Trophoblast cell (in vitro differentiated cells and primary cell): ENCODE results near the gene SCN7A.
A peak's percentile ranks its signal among the peaks of the same experiment; 100 is the strongest.

Source experiments
- DNase-seq, 2 donors: peaks; one replicate each; pipeline ENCODE4 v3.0.0-alpha.2; 2016
- H2AFZ ChIP-seq: 2 replicates; pipeline ENCODE4 v1.6.1; 2013; ENCODE audit warnings: low read length, moderate library complexity, mild to moderate bottlenecking; ENCODE audit not compliant: insufficient read depth, poor library complexity
- H2AK5ac ChIP-seq: 2 replicates; pipeline ENCODE4 v1.6.1; 2013; ENCODE audit warnings: mild to moderate bottlenecking, low read length
- H2BK120ac ChIP-seq: 2 replicates; pipeline ENCODE4 v1.6.1; 2013; ENCODE audit warnings: low read length, mild to moderate bottlenecking, moderate library complexity; ENCODE audit not compliant: insufficient read depth, poor library complexity
- H2BK12ac ChIP-seq: 2 replicates; pipeline ENCODE4 v1.6.1; 2013; ENCODE audit warnings: mild to moderate bottlenecking, low read length, moderate library complexity
- H2BK5ac ChIP-seq: 2 replicates; pipeline ENCODE4 v1.6.1; 2013; ENCODE audit warnings: low read length, low read depth, moderate library complexity, mild to moderate bottlenecking; ENCODE audit not compliant: poor library complexity
- H3K14ac ChIP-seq: 2 replicates; pipeline ENCODE4 v1.6.1; 2013; ENCODE audit warnings: mild to moderate bottlenecking, low read length
- H3K18ac ChIP-seq: 2 replicates; pipeline ENCODE4 v1.6.1; 2013; ENCODE audit warnings: mild to moderate bottlenecking, low read length
- H3K23ac ChIP-seq: 2 replicates; pipeline ENCODE4 v1.6.1; 2013; ENCODE audit warnings: low read length
- H3K27ac ChIP-seq: 2 replicates; pipeline ENCODE4 v1.5.1; 2013; ENCODE audit warnings: low read depth, mild to moderate bottlenecking, inconsistent platforms, low read length, moderate library complexity
- H3K27me3 ChIP-seq: 2 replicates; pipeline ENCODE4 v1.6.1; 2013; ENCODE audit warnings: inconsistent platforms, mild to moderate bottlenecking, low read length, moderate library complexity; ENCODE audit not compliant: insufficient read depth
- H3K36me3 ChIP-seq, 2 experiments: 1 replicate in 1 of 2; 2 replicates in 1 of 2; pipeline ENCODE4 v1.6.1; 2013; ENCODE audit warnings: low read length in 2 of 2, mild to moderate bottlenecking in 2 of 2, moderate library complexity in 1 of 2; ENCODE audit not compliant: insufficient read depth in 2 of 2, control insufficient read depth in 1 of 2
- H3K4ac ChIP-seq: 2 replicates; pipeline ENCODE4 v1.6.1; 2013; ENCODE audit warnings: low read depth, mild to moderate bottlenecking, low read length, moderate library complexity
- H3K4me1 ChIP-seq, 2 experiments: 1 replicate in 1 of 2; 2 replicates in 1 of 2; pipeline ENCODE4 v1.6.1; 2013; ENCODE audit warnings: low read length in 2 of 2, mild to moderate bottlenecking in 2 of 2, moderate library complexity in 1 of 2; ENCODE audit not compliant: insufficient read depth in 2 of 2, control insufficient read depth in 1 of 2
- H3K4me2 ChIP-seq: 2 replicates; pipeline ENCODE4 v1.6.1; 2013; ENCODE audit warnings: inconsistent platforms, mild to moderate bottlenecking, low read length, moderate library complexity
- H3K4me3 ChIP-seq: 2 replicates; pipeline ENCODE4 v1.5.1; 2013; ENCODE audit warnings: mild to moderate bottlenecking, low read depth, low read length, inconsistent platforms
- H3K79me1 ChIP-seq: one replicate; pipeline ENCODE4 v1.6.1; 2013; ENCODE audit warnings: low read length
- H3K79me2 ChIP-seq: 2 replicates; pipeline ENCODE4 v1.6.1; 2013; ENCODE audit warnings: low read length, mild to moderate bottlenecking; ENCODE audit not compliant: control insufficient read depth, insufficient read depth, poor library complexity
- H3K9ac ChIP-seq: 2 replicates; pipeline ENCODE4 v1.6.1; 2013; ENCODE audit warnings: mild to moderate bottlenecking, low read length
- H3K9me3 ChIP-seq: 2 replicates; pipeline ENCODE4 v1.6.1; 2013; ENCODE audit warnings: low read depth, mild to moderate bottlenecking, control low read depth, inconsistent platforms, low read length; ENCODE audit not compliant: insufficient read depth
- H4K12ac ChIP-seq: 2 replicates; pipeline ENCODE4 v1.6.1; 2013; ENCODE audit warnings: low read depth, mild to moderate bottlenecking, low read length, moderate library complexity
- H4K8ac ChIP-seq: 2 replicates; pipeline ENCODE4 v1.6.1; 2013; ENCODE audit warnings: low read depth, mild to moderate bottlenecking, low read length, moderate library complexity
- H4K91ac ChIP-seq: one replicate; pipeline ENCODE4 v1.6.1; 2013; ENCODE audit warnings: low read depth, mild to moderate bottlenecking, low read length, moderate library complexity
- WGBS: extraction: QIAGEN DNeasy Blood & Tissue Kit; methylation state at CpG from one replicate; pipeline ENCODE4 v1.1.7; 2013; ENCODE audit warnings: missing lambda C conversion rate; ENCODE audit not compliant: insufficient read length, insufficient coverage; ENCODE audit errors: extremely low coverage; 5-methylcytosine and 5-hydroxymethylcytosine counted together

The SCN7A gene

GRCh38 chr2:166444306-166444705 is 49.7 kb downstream of the SCN7A start:
- Histone ChIP-seq H2BK120ac (no peak overlapping the region), H3K4me3 (no peak overlapping the region), H2AFZ (no peak overlapping the region), H4K12ac (no peak overlapping the region), H3K4me1 (no peaks in the 10 kb centered on the region), H3K14ac (no peak overlapping the region), H4K91ac (no peak overlapping the region), H3K79me2 (no peaks in the 10 kb centered on the region), H2BK12ac (no peak overlapping the region), H2AK5ac (no peak overlapping the region), H3K4me2 (no peak overlapping the region), H3K27ac (no peak overlapping the region), H3K23ac (no peak overlapping the region), H2BK5ac (no peak overlapping the region), H3K79me1 (no peaks in the 10 kb centered on the region), H3K9ac (no peak overlapping the region), H3K4ac (no peak overlapping the region), H4K8ac (no peak overlapping the region), H3K36me3 (no peaks in the 10 kb centered on the region), H3K27me3 (no peaks in the 10 kb centered on the region), H3K18ac (no peak overlapping the region), H3K9me3 (no peaks in the 10 kb centered on the region)
- no peak for DNase-seq

- no peak overlapping the region for H3K4me2 ChIP-seq
- no peak overlapping the region for H3K23ac ChIP-seq
- H3K14ac ChIP-seq: no peak overlapping the region
- no peaks in the 10 kb centered on the region for H3K79me2 ChIP-seq
- H2BK5ac ChIP-seq: no peak overlapping the region
- no peaks in the 10 kb centered on the region for H3K36me3 ChIP-seq
- H4K8ac ChIP-seq: no peak overlapping the region
- H4K91ac ChIP-seq: no peak overlapping the region
- H3K27ac ChIP-seq: no peak overlapping the region
- no peak overlapping the region for H3K4ac ChIP-seq
- no peak overlapping the region for H2AK5ac ChIP-seq
- no peak overlapping the region for H3K4me3 ChIP-seq
- no peaks in the 10 kb centered on the region for H3K79me1 ChIP-seq
- no peaks in the 10 kb centered on the region for H3K4me1 ChIP-seq
- no peaks in the 10 kb centered on the region for H3K27me3 ChIP-seq
- DNase-seq: no peak
- H3K9ac ChIP-seq: no peak overlapping the region
- H3K9me3 ChIP-seq: peaks cover 3% of the 10 kb centered on the region
- WGBS: no CpG with 5 or more reads among the region's 3 CpGs
- no peak overlapping the region for H2BK12ac ChIP-seq
- no peak overlapping the region for H2AFZ ChIP-seq
- no peak overlapping the region for H4K12ac ChIP-seq
- H2BK120ac ChIP-seq: no peak overlapping the region
- H3K18ac ChIP-seq: no peak overlapping the region
Measured at GRCh38 chr2:166440313-166440712, 53.7 kb downstream of the SCN7A start.

GRCh38 chr2:166439078-166439477 is 55.0 kb downstream of the SCN7A start:
- no peak overlapping the region for H2BK120ac ChIP-seq
- H3K18ac ChIP-seq: no peak overlapping the region
- H2BK12ac ChIP-seq: no peak overlapping the region
- no peak overlapping the region for H2AFZ ChIP-seq
- no peak overlapping the region for H3K4ac ChIP-seq
- no peak overlapping the region for H4K8ac ChIP-seq
- H3K9ac ChIP-seq: no peak overlapping the region
- H4K91ac ChIP-seq: no peak overlapping the region
- no peak overlapping the region for H4K12ac ChIP-seq
- H3K4me2 ChIP-seq: no peak overlapping the region
- peaks cover 3% of the 10 kb centered on the region for H3K9me3 ChIP-seq
- H3K79me2 ChIP-seq: no peaks in the 10 kb centered on the region
- no peaks in the 10 kb centered on the region for H3K27me3 ChIP-seq
- no peak overlapping the region for H3K27ac ChIP-seq
- DNase-seq: no peak
- no peak overlapping the region for H2BK5ac ChIP-seq
- no peak overlapping the region for H2AK5ac ChIP-seq
- no peak overlapping the region for H3K23ac ChIP-seq
- H3K79me1 ChIP-seq: no peaks in the 10 kb centered on the region
- no peaks in the 10 kb centered on the region for H3K4me1 ChIP-seq
- no peak overlapping the region for H3K14ac ChIP-seq
- H3K36me3 ChIP-seq: no peaks in the 10 kb centered on the region
- no peak overlapping the region for H3K4me3 ChIP-seq

GRCh38 chr2:166436976-166437375 is 57.1 kb downstream of the SCN7A start:
- Histone ChIP-seq H2AK5ac (no peak overlapping the region), H3K14ac (no peak overlapping the region)

GRCh38 chr2:166436189-166436588 is 57.9 kb downstream of the SCN7A start:
- Histone ChIP-seq H3K23ac (no peak overlapping the region), H3K14ac (no peak overlapping the region), H3K27me3 (no peaks in the 10 kb centered on the region), H3K4me1 (no peaks in the 10 kb centered on the region), H2AK5ac (no peak overlapping the region), H3K9me3 (peaks cover 3% of the 10 kb centered on the region), H2BK12ac (no peak overlapping the region), H2BK120ac (no peak overlapping the region), H3K4ac (no peak overlapping the region), H3K9ac (no peak overlapping the region), H3K79me1 (no peaks in the 10 kb centered on the region), H3K36me3 (no peaks in the 10 kb centered on the region), H2AFZ (no peak overlapping the region), H3K4me2 (no peak overlapping the region), H2BK5ac (no peak overlapping the region), H3K18ac (no peak overlapping the region), H4K91ac (no peak overlapping the region), H4K8ac (no peak overlapping the region), H3K4me3 (no peak overlapping the region), H3K79me2 (no peaks in the 10 kb centered on the region), H4K12ac (no peak overlapping the region), H3K27ac (no peak overlapping the region)
- no CpG with 5 or more reads among the region's 3 CpGs for WGBS
- no peak for DNase-seq

More at GRCh38 chr2:166436976-166437375, 57.1 kb downstream of the SCN7A start:
- Histone ChIP-seq H3K4me2 (no peak overlapping the region), H3K23ac (no peak overlapping the region), H3K4ac (no peak overlapping the region), H3K79me2 (no peaks in the 10 kb centered on the region), H3K18ac (no peak overlapping the region), H4K12ac (no peak overlapping the region), H3K9ac (peak overlapping the region; percentile 25), H3K36me3 (no peaks in the 10 kb centered on the region), H2BK5ac (no peak overlapping the region), H2BK120ac (no peak overlapping the region), H3K9me3 (peaks cover 3% of the 10 kb centered on the region), H4K8ac (no peak overlapping the region), H3K79me1 (no peaks in the 10 kb centered on the region), H3K4me1 (no peaks in the 10 kb centered on the region), H2BK12ac (no peak overlapping the region), H2AFZ (no peak overlapping the region), H3K27ac (no peak overlapping the region), H3K27me3 (no peaks in the 10 kb centered on the region), H4K91ac (no peak overlapping the region), H3K4me3 (no peak overlapping the region)
- WGBS: no CpG with 5 or more reads among the region's 1 CpG
- DNase-seq: no peak
